ENCODE data around the gene CALML5.
"Not testable (repeated sequence)": the region's sequence is repeated elsewhere in the genome, so short reads cannot be mapped to it uniquely, and the experiment has no call there.

The CALML5 gene

GRCh38 chr10:5485948-5486852 is 13.2 kb downstream of the CALML5 start:
- no peak for DNase-seq (ENCODE audit: extremely low read depth in 1 of 2, low read depth in 1 of 2)

GRCh38 chr10:5485290-5485689 is 14.1 kb downstream of the CALML5 start:
- DNase-seq (ENCODE audit: extremely low read depth in 1 of 2, low read depth in 1 of 2) = no peak

GRCh38 chr10:5484205-5484604 is 15.2 kb downstream of the CALML5 start:
- DNase-seq (ENCODE audit: extremely low read depth in 1 of 2, low read depth in 1 of 2) = no peak

GRCh38 chr10:5482016-5482415 is 17.4 kb downstream of the CALML5 start:
- no peak for DNase-seq (ENCODE audit: extremely low read depth in 1 of 2, low read depth in 1 of 2)

GRCh38 chr10:5481121-5481520 is 18.2 kb downstream of the CALML5 start:
- DNase-seq (ENCODE audit: extremely low read depth in 1 of 2, low read depth in 1 of 2) = no peak

- no peak for DNase-seq (ENCODE audit: extremely low read depth in 1 of 2, low read depth in 1 of 2)
These were observed 19.0 kb downstream of the CALML5 start for GRCh38 chr10:5480162-5480941.

- DNase-seq (ENCODE audit: extremely low read depth in 1 of 2, low read depth in 1 of 2) = no peak
These were observed 19.7 kb downstream of the CALML5 start for GRCh38 chr10:5479481-5480161.

- no peak for DNase-seq (ENCODE audit: extremely low read depth in 1 of 2, low read depth in 1 of 2)
These were observed 20.6 kb downstream of the CALML5 start for GRCh38 chr10:5478694-5479305.

- no peak for DNase-seq (ENCODE audit: extremely low read depth in 1 of 2, low read depth in 1 of 2)
These were observed 21.2 kb downstream of the CALML5 start for GRCh38 chr10:5477948-5478693.

GRCh38 chr10:5476918-5477525 is 22.3 kb downstream of the CALML5 start:
- no peak for DNase-seq (ENCODE audit: extremely low read depth in 1 of 2, low read depth in 1 of 2)

GRCh38 chr10:5475974-5476807 is 23.2 kb downstream of the CALML5 start:
- DNase-seq (ENCODE audit: extremely low read depth in 1 of 2, low read depth in 1 of 2) = not testable (repeated sequence)

GRCh38 chr10:5475088-5475487 is 24.3 kb downstream of the CALML5 start:
- DNase-seq (ENCODE audit: extremely low read depth in 1 of 2, low read depth in 1 of 2) = not testable (repeated sequence)

GRCh38 chr10:5474642-5475041 is 24.7 kb downstream of the CALML5 start:
- DNase-seq (ENCODE audit: extremely low read depth in 1 of 2, low read depth in 1 of 2) = not testable (repeated sequence)

- no peak for DNase-seq (ENCODE audit: extremely low read depth in 1 of 2, low read depth in 1 of 2)
These were observed 29.2 kb downstream of the CALML5 start for GRCh38 chr10:5470062-5470751.

- DNase-seq (ENCODE audit: extremely low read depth in 1 of 2, low read depth in 1 of 2) = no peak
These were observed 29.9 kb downstream of the CALML5 start for GRCh38 chr10:5469353-5470061.

- no peak for DNase-seq (ENCODE audit: extremely low read depth in 1 of 2, low read depth in 1 of 2)
These were observed 30.9 kb downstream of the CALML5 start for GRCh38 chr10:5468262-5469106.
